GM19455 (cell line): Measurements from ENCODE around the gene GORAB.

Experiments used
- ATAC-seq: cut with Tn5 transposase; IDR thresholded peaks from one replicate; pipeline ENCODE4 v1.9.1; 2021; ENCODE audit not compliant: unreplicated experiment

The GORAB gene

DNA sequence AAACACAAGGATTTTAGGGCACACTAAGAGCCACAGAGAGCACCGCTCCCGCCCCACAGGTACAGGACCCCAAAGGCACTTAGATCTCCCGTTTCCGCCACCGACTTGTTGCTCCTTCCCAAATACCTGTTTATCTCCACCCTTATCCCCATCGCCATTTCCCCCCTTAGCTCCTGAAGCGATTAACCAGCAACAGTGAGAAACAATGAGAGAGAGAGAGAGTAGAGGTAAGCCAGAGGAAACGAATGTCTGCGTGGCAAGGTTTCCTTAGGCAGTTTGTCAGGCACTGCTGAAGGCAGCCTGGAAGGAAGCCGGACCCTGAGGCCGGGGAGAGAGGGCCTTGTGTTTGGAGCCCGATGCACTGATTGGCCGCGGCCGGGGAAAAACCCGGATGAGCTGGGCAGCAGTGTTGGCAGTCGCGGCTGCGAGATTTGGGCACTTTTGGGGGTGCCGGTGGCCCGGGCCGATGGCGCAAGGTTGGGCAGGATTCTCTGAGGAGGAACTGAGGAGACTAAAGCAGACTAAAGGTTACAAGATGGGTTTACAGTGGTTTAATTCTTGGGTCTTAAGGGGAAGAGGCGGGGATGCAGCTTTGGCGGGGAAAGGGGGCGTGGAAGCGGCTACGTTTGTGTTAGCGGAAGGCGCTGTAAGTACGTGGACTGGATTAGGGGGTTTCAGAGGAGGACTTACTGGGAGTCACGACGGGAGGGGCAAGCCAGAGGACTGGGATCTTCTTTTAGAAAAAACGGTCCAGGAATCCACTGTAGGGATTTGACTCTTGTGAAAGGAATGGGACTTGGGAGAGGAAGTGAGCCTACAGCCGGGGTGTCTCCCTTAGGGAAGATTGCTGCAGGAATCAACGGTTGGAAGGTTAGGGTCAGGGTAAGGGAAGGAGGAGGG, at the start of gene GORAB:
Gene GORAB, plus strand, starts transcription at position 409 of the 900 bp plus-strand sequence. Its CDS starts 58 bp downstream, at position 467.
- peak; percentile 98 for ATAC-seq

- ATAC-seq = no peak
These were observed 48.9 kb upstream of the GORAB start for GRCh38 chr1:170483051-170483450.

DNA sequence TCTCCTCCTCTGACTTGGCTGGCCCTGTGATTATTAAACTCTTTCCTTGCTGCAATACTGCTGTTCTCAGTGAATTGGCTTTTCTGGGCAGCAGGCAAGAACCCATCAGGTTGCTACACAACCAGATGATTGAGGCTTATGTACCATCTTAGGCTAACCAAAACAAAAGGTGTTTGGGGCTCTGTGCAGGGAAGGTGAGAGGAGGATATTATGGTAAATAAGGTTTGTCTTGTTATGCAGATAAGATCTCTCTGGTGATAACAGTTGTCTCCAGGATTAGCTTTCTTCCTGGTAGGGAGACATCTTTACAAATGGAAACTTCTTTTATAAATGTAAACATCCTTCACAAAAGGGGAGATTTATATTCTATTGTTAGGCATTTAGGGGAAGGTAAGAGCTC, 44.5 kb upstream of the GORAB start:
- ATAC-seq = no peak

DNA sequence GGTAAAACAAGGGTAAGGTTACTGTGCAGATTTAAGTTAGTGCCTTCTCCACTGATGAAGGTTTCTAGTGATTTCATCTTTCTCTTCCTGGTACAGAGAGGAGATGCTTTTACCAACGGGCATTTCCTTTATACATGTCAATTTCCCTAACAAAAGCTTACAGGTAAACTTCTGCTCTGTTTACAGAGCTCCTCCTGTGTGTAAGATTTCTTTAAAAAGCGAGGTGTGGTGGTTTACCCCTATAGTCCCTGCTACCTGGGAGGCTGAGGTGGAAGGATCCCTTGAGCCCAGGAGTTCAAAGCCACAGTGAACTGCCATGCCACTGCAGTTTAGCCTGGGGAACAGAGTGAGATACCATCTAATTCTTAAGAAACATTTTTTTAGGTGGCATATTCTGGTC, 40.7 kb upstream of the GORAB start:
- ATAC-seq = no peak

DNA sequence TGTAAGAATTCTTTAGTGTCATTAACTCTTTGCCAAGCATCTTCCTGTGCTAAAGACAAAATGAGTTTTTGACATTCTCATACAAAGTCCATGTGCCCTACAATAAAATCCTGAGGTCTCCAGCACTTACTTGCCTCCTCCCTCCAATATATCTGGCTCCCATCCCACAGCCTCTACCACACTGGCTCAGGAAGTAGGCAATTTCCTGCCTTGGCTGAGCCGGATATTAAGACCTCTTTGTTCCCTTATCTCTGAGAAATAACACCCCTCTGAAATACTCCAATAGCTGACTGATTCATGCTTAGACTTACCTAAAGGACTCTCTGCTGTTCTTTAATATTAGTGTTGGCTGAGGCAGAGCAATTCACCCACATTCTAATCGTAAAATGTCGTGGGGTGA, 37.6 kb upstream of the GORAB start:
- no peak for ATAC-seq

- no peak for ATAC-seq
These were observed 37.0 kb upstream of the GORAB start for GRCh38 chr1:170495006-170495405.

- no peak for ATAC-seq
These were observed 33.1 kb upstream of the GORAB start for GRCh38 chr1:170498876-170499275.

DNA sequence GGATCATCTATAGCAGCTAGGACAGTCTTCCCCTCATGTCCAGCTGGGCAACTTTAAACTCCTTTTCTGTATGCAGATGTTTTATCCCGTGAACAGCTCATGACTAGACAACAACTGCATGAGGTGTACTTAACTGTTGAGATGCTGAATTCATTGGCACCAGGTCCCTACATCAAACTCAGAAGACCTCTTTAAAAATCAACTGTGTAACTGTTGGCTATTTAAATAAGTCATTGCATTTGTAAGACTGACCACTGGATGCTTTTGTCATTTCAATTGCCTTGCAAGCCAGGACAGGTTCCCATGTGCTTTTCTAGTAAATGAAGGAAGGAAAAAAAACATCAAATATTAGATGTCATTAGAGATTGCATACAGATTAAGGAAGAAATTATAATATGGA, 28.3 kb upstream of the GORAB start:
- ATAC-seq = no peak

DNA sequence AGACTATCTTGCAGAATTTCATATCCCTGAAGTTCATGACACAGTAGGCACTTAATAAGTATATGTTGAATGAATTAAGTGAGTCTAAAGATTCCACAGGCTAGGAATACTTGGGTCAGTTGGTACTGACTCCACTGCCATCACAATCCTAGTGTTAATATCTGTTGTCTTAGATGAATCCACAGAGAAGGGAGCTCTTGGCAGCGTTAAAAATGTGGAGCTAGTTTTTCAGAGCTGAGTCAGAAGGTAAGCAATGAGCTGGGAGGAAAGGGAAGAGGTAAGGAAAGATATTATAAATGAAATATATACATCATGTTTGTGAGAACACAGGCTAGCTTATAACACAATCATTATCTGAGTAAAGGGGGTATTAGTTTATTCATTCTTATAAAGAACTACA, 21.8 kb upstream of the GORAB start:
- ATAC-seq = no peak

GRCh38 chr1:170511038-170511437, 20.9 kb upstream of the GORAB start:
- ATAC-seq = no peak

GRCh38 chr1:170513138-170513537, 18.8 kb upstream of the GORAB start:
- no peak for ATAC-seq

DNA sequence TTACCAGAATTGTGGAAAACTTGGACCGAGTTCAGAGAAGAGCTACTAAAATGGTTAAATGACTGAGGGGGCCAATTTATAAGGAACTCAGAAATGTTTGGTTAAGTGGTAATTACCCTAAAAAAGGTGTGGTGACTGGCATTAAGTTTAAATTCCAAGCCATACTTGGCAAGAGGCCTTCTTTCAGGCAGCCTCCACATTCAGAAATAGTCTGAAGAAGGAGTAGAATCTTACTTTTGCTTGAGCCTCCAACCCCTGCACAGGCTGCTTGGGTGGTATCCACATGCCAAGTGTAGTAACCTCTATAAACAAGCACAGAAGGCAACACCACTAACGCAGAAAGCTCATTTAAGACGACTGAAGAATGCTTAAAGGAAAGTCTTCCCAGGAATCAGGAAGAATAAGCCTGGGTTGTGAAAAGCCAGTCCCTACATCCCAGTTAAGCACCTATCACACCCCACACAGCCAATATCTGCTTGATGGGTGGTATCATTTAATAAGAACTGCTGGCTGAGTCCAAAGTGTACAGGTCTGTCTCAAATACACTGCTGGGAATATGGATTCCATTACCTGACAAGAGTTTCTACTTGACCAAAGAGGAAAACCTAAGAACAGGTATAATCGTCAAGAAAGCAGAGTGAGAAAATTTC, 13.7 kb upstream of the GORAB start:
- no peak for ATAC-seq

DNA sequence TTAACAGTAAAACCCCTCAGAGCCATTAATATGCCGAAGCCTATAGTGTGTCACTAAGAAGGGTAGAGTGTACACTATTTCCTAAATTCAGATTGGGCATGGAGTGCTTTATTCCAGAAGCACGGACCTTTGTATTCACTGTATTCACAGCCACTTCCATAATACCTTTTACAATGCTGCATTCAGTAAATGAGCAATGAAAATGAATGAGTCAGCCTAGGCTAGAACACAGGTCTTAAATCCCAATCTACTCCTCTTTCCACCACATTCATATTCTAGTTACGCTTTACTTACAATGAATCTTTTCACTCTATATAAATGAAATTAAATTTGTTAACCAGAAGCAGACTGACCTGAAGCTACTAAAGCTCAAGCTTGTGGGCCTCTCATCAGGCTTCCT, 13.0 kb upstream of the GORAB start:
- ATAC-seq = no peak

- ATAC-seq = no peak
These were observed 11.4 kb upstream of the GORAB start for GRCh38 chr1:170520601-170521000.

GRCh38 chr1:170521818-170522217, 10.1 kb upstream of the GORAB start:
- ATAC-seq = no peak

- peak; percentile 12 for ATAC-seq
These were observed 801 bp upstream of the GORAB start for GRCh38 chr1:170530972-170531757.

- ATAC-seq = no peak
These were observed 1.3 kb downstream of the GORAB start for GRCh38 chr1:170533298-170533697.

- no peak for ATAC-seq
These were observed 2.7 kb downstream of the GORAB start for GRCh38 chr1:170534626-170535147.

- ATAC-seq = no peak
These were observed 3.5 kb downstream of the GORAB start for GRCh38 chr1:170535418-170535817.

GRCh38 chr1:170536924-170537551, 5.1 kb downstream of the GORAB start:
- no peak for ATAC-seq
